H9 (cell line): ENCODE measurements around the gene SPATA20. TPM values are rescaled to one million over a fixed set of nuclear protein-coding genes. Genes with fewer than 3 reads are reported as not detected.

Experiments
- DNase-seq: peaks from one replicate; pipeline ENCODE4 v3.0.0-alpha.2; 2017
- H2AFZ ChIP-seq: one replicate; pipeline ENCODE4 v1.6.1; 2013; ENCODE audit warnings: mild to moderate bottlenecking, low read length, control low read depth, moderate library complexity
- H2AK5ac ChIP-seq: 2 replicates; pipeline ENCODE4 v1.6.1; 2013; ENCODE audit warnings: low read length, control low read depth, mixed read lengths; ENCODE audit not compliant: insufficient read length
- H2BK120ac ChIP-seq: one replicate; pipeline ENCODE4 v1.6.1; 2013; ENCODE audit warnings: low read depth, mild to moderate bottlenecking, low read length, control low read depth, inconsistent platforms; ENCODE audit not compliant: poor library complexity, severe bottlenecking
- H2BK12ac ChIP-seq: 2 replicates; pipeline ENCODE4 v1.6.1; 2013; ENCODE audit warnings: low read length, control low read depth, mixed read lengths, low read depth; ENCODE audit not compliant: insufficient read length
- H2BK15ac ChIP-seq: 2 replicates; pipeline ENCODE4 v1.6.1; 2013; ENCODE audit warnings: low read depth, low read length, control low read depth
- H2BK20ac ChIP-seq: one replicate; pipeline ENCODE4 v1.6.1; 2013; ENCODE audit warnings: low read depth, mild to moderate bottlenecking, low read length, control low read depth, inconsistent platforms; ENCODE audit not compliant: poor library complexity, severe bottlenecking
- H2BK5ac ChIP-seq: 2 replicates; pipeline ENCODE4 v1.6.1; 2013; ENCODE audit warnings: low read length, control low read depth, mixed read lengths; ENCODE audit not compliant: insufficient read length
- H3K14ac ChIP-seq: 2 replicates; pipeline ENCODE4 v1.6.1; 2013; ENCODE audit warnings: low read length, control low read depth; ENCODE audit not compliant: insufficient read depth
- H3K18ac ChIP-seq: 2 replicates; pipeline ENCODE4 v1.6.1; 2013; ENCODE audit warnings: low read depth, mild to moderate bottlenecking, mixed read lengths, low read length, control low read depth; ENCODE audit not compliant: insufficient read length
- H3K23ac ChIP-seq: 2 replicates; pipeline ENCODE4 v1.6.1; 2013; ENCODE audit warnings: low read length, control low read depth, mixed read lengths, low read depth; ENCODE audit not compliant: insufficient read length
- H3K23me2 ChIP-seq: 2 replicates; pipeline ENCODE4 v1.6.1; 2013; ENCODE audit warnings: low read depth, mild to moderate bottlenecking, mixed read lengths, low read length, control low read depth; ENCODE audit not compliant: insufficient read length, poor library complexity, severe bottlenecking
- H3K27ac ChIP-seq: 2 replicates; pipeline ENCODE4 v1.5.1; 2013; ENCODE audit warnings: low read length, control low read depth, mixed read lengths, low read depth; ENCODE audit not compliant: insufficient read length
- H3K27me3 ChIP-seq: 2 replicates; pipeline ENCODE4 v1.6.1; 2013; ENCODE audit warnings: low read length, control low read depth, inconsistent platforms; ENCODE audit not compliant: insufficient read depth
- H3K4ac ChIP-seq: 2 replicates; pipeline ENCODE4 v1.6.1; 2013; ENCODE audit warnings: low read depth, mild to moderate bottlenecking, control low read depth, inconsistent platforms, low read length, moderate library complexity
- H3K4me1 ChIP-seq: 2 replicates; pipeline ENCODE4 v1.6.1; 2013; ENCODE audit warnings: low read length, control low read depth, inconsistent platforms; ENCODE audit not compliant: insufficient read depth
- H3K4me2 ChIP-seq: 2 replicates; pipeline ENCODE4 v1.6.1; 2013; ENCODE audit warnings: low read length, control low read depth, mixed read lengths; ENCODE audit not compliant: insufficient read length, insufficient read depth
- H3K56ac ChIP-seq: 2 replicates; pipeline ENCODE4 v1.6.1; 2013; ENCODE audit warnings: low read depth, mild to moderate bottlenecking, mixed read lengths, low read length, control low read depth; ENCODE audit not compliant: insufficient read length
- H3K79me1 ChIP-seq: 2 replicates; pipeline ENCODE4 v1.6.1; 2013; ENCODE audit warnings: low read depth, mild to moderate bottlenecking, moderate library complexity, low read length, control low read depth, inconsistent platforms; ENCODE audit not compliant: insufficient read depth, poor library complexity, severe bottlenecking
- H3K79me2 ChIP-seq: 2 replicates; pipeline ENCODE4 v1.6.1; 2013; ENCODE audit warnings: low read length, control low read depth, inconsistent platforms; ENCODE audit not compliant: insufficient read depth
- H3K9ac ChIP-seq: 2 replicates; pipeline ENCODE4 v1.6.1; 2013; ENCODE audit warnings: low read length, control low read depth, mixed read lengths; ENCODE audit not compliant: insufficient read length; ENCODE audit errors: extremely low read depth
- H3K9me3 ChIP-seq: one replicate; pipeline ENCODE4 v1.6.1; 2013; ENCODE audit warnings: low read depth, low read length, inconsistent platforms; ENCODE audit not compliant: control insufficient read depth
- H3T11ph ChIP-seq: one replicate; pipeline ENCODE4 v1.6.1; 2013; ENCODE audit warnings: mild to moderate bottlenecking, low read length, control low read depth, inconsistent platforms
- H4K20me1 ChIP-seq: one replicate; pipeline ENCODE4 v1.6.1; 2013; ENCODE audit not compliant: control insufficient read depth, insufficient read length, insufficient read depth
- H4K5ac ChIP-seq: 2 replicates; pipeline ENCODE4 v1.6.1; 2013; ENCODE audit warnings: low read depth, mild to moderate bottlenecking, mixed read lengths, low read length, control low read depth; ENCODE audit not compliant: insufficient read length
- H4K8ac ChIP-seq: replicated peaks from 2 replicates; pipeline ENCODE4 v1.6.1; 2013; ENCODE audit warnings: low read length, control low read depth, mixed read lengths, low read depth; ENCODE audit not compliant: insufficient read length
- H4K91ac ChIP-seq: 2 replicates; pipeline ENCODE4 v1.6.1; 2013; ENCODE audit warnings: low read depth, mild to moderate bottlenecking, moderate library complexity, mixed read lengths, low read length, control low read depth; ENCODE audit not compliant: insufficient read length
- H3K27ac Mint-ChIP-seq, 3 experiments: 2 replicates in 2 of 3; 3 replicates in 1 of 3; pipeline ENCODE4 v1.8.0; 2020 to 2021; ENCODE audit warnings: mixed read lengths in 3 of 3, mild to moderate bottlenecking in 1 of 3, moderate library complexity in 1 of 3
- H3K27me3 Mint-ChIP-seq: 2 replicates; pipeline ENCODE4 v1.8.0; 2021; ENCODE audit warnings: low read depth, mild to moderate bottlenecking, moderate library complexity, mixed read lengths
- H3K36me3 Mint-ChIP-seq, 3 experiments: 2 replicates in 2 of 3; 3 replicates in 1 of 3; pipeline ENCODE4 v1.8.0; 2020 to 2021; ENCODE audit warnings: low read depth in 3 of 3, mixed read lengths in 3 of 3; ENCODE audit not compliant: insufficient read depth in 1 of 3
- H3K4me1 Mint-ChIP-seq, 2 experiments: 2 replicates each; pipeline ENCODE4 v1.8.0; 2020; ENCODE audit warnings: mixed read lengths in 2 of 2
- H3K4me3 Mint-ChIP-seq, 2 experiments: 2 replicates in 1 of 2; 3 replicates in 1 of 2; pipeline ENCODE4 v1.8.0; 2020 to 2021; ENCODE audit warnings: mild to moderate bottlenecking in 2 of 2, mixed read lengths in 2 of 2, moderate library complexity in 1 of 2
- H3K9me3 Mint-ChIP-seq, 2 experiments: 2 replicates in 1 of 2; 3 replicates in 1 of 2; pipeline ENCODE4 v1.8.0; 2020; ENCODE audit warnings: mild to moderate bottlenecking in 2 of 2, mixed read lengths in 2 of 2, moderate library complexity in 1 of 2
- CTCF ChIP-seq: fragments of 200-600 bp; sonication (generic); conservative IDR thresholded peaks from 3 replicates; pipeline ENCODE4 v1.8.0; 2021; ENCODE audit warnings: antibody characterized with exemption, mild to moderate bottlenecking
- WGBS: extraction: QIAGEN DNeasy Blood & Tissue Kit; methylation state at CpG from one replicate; pipeline ENCODE4 v1.1.7; 2013; ENCODE audit warnings: missing lambda C conversion rate, low lambda C conversion rate, mixed read lengths; ENCODE audit not compliant: insufficient read length; ENCODE audit errors: extremely low coverage; 5-methylcytosine and 5-hydroxymethylcytosine counted together
- total RNA-seq: library from RNA; stranded (reverse); gene quantifications from 2 replicates; pipeline ENCODE4 v1.2.1, GENCODE V29; 2021

The SPATA20 gene
- total RNA-seq, 1 experiment from 2014 or later = 23.9 TPM

GRCh38 chr17:50605429-50605828 lies 58.5 kb downstream of the SPATA20 start:
- Histone ChIP-seq H3K14ac (no peak overlapping the region), H2BK5ac (no peak overlapping the region), H3K23ac (no peak overlapping the region), H3K27me3 (no peaks in the 10 kb centered on the region), H2BK20ac (no peak overlapping the region), H2AFZ (no peak overlapping the region), H2AK5ac (no peak overlapping the region), H4K5ac (no peak overlapping the region), H3K4me2 (no peak overlapping the region), H4K8ac (no peak overlapping the region), H3K56ac (no peak overlapping the region), H3K4me1 (no peaks in the 10 kb centered on the region), H3K79me2 (no peaks in the 10 kb centered on the region), H4K20me1 (no peaks in the 10 kb centered on the region), H2BK120ac (no peak overlapping the region), H3K23me2 (no peaks in the 10 kb centered on the region), H3K27ac (no peak overlapping the region), H3K9me3 (no peaks in the 10 kb centered on the region), H3K4ac (no peak overlapping the region), H4K91ac (no peak overlapping the region), H3K9ac (no peak overlapping the region), H3K18ac (no peak overlapping the region), H3T11ph (no peak overlapping the region), H3K79me1 (no peaks in the 10 kb centered on the region), H2BK12ac (no peak overlapping the region), H2BK15ac (no peak overlapping the region)
- H3K27ac Mint-ChIP-seq = peak overlapping the region in 1 of 3 experiments; percentile 47; a peak in 1 of 7 replicates
- peaks cover 0 to 2% (median 0%) of the 10 kb centered on the region in 3 experiments; a peak in 1 of 7 replicates for H3K36me3 Mint-ChIP-seq
- peaks cover 12 to 49% of the 10 kb centered on the region in 2 experiments for H3K4me1 Mint-ChIP-seq
- peaks cover 4% of the 10 kb centered on the region for H3K27me3 Mint-ChIP-seq
- no peak for DNase-seq
- no peak for TF ChIP-seq CTCF
- WGBS = no CpG with 5 or more reads among the region's 10 CpGs
- no peaks in the 10 kb centered on the region for H3K9me3 Mint-ChIP-seq
- H3K4me3 Mint-ChIP-seq = no peak overlapping the region; a peak in 1 of 5 replicates

Other genes with a start within 250 kb of the SPATA20 start
- gene XYLT2, start 201.0 kb upstream of the SPATA20 start, total RNA-seq = 24.0 and 26.4 TPM in 2 replicates
- 85.9 and 91.8 TPM in 2 replicates for gene MRPL27, start 174.0 kb upstream of the SPATA20 start, total RNA-seq
- 15.1 and 16.5 TPM in 2 replicates for gene EME1, start 173.9 kb upstream of the SPATA20 start, total RNA-seq
- 105 and 106 TPM in 2 replicates for gene LRRC59, start 149.7 kb upstream of the SPATA20 start, total RNA-seq
- gene ACSF2, start 121.0 kb upstream of the SPATA20 start, total RNA-seq = 12.2 TPM in 2 replicates
- gene CHAD, start 78.3 kb upstream of the SPATA20 start, total RNA-seq = 0.46 and 0.57 TPM in 2 replicates
- 27.9 and 29.6 TPM in 2 replicates for gene RSAD1, start 68.3 kb upstream of the SPATA20 start, total RNA-seq
- 1.7 and 1.9 TPM in 2 replicates for gene MYCBPAP, start 38.7 kb upstream of the SPATA20 start, total RNA-seq
- gene EPN3, start 14.4 kb upstream of the SPATA20 start, total RNA-seq = 1.9 and 2.2 TPM in 2 replicates
- 1.5 and 1.7 TPM in 2 replicates for gene CACNA1G, start 13.5 kb downstream of the SPATA20 start, total RNA-seq
- gene ABCC3, start 87.7 kb downstream of the SPATA20 start, total RNA-seq = 0.31 and 0.59 TPM in 2 replicates
- 54.3 and 56.1 TPM in 2 replicates for gene ANKRD40, start 160.7 kb downstream of the SPATA20 start, total RNA-seq
- gene LUC7L3, start 172.4 kb downstream of the SPATA20 start, total RNA-seq = 143 and 154 TPM in 2 replicates
- gene ANKRD40CL, start 220.3 kb downstream of the SPATA20 start, total RNA-seq = not detected in 2 replicates